Type B pancreatic cell (in vitro differentiated cells): ENCODE results near the gene UBC. TPM values are rescaled to one million over a fixed set of nuclear protein-coding genes. Genes with fewer than 3 reads are reported as not detected.
A peak's percentile ranks its signal among the peaks of the same experiment; 100 is the strongest.

Experiments
- DNase-seq: peaks from one replicate; pipeline ENCODE4 v3.0.0; 2021; ENCODE audit warnings: mixed read lengths; ENCODE audit not compliant: unreplicated experiment; ENCODE audit errors: extremely low spot score
- H3K27ac Mint-ChIP-seq: 2 replicates; pipeline ENCODE4 v1.8.0; 2021; ENCODE audit warnings: mild to moderate bottlenecking, mixed read lengths
- H3K27me3 Mint-ChIP-seq: 2 replicates; pipeline ENCODE4 v1.8.0; 2021; ENCODE audit warnings: mixed read lengths
- H3K36me3 Mint-ChIP-seq: 2 replicates; pipeline ENCODE4 v1.8.0; 2021; ENCODE audit warnings: mixed read lengths
- H3K4me1 Mint-ChIP-seq: one replicate; pipeline ENCODE4 v1.8.0; 2021; ENCODE audit warnings: mixed read lengths; ENCODE audit not compliant: unreplicated experiment
- H3K4me3 Mint-ChIP-seq: 2 replicates; pipeline ENCODE4 v1.8.0; 2021; ENCODE audit warnings: mild to moderate bottlenecking, mixed read lengths
- H3K9me3 Mint-ChIP-seq: 2 replicates; pipeline ENCODE4 v1.8.0; 2021; ENCODE audit warnings: mixed read lengths
- total RNA-seq: library from RNA; stranded (reverse); gene quantifications from 2 replicates; pipeline ENCODE4 v1.2.1, GENCODE V29; 2021; ENCODE audit warnings: low replicate concordance
- TF ChIP-seq, protein P1 (sequence below): fragments of 200-600 bp; sonication (generic); conservative IDR thresholded peaks from 2 replicates; pipeline ENCODE4 v1.5.0; 2021; ENCODE audit warnings: antibody characterized with exemption, mild to moderate bottlenecking

UBC gene
- total RNA-seq, 1 donor from 2014 or later: 761 TPM

DNA sequence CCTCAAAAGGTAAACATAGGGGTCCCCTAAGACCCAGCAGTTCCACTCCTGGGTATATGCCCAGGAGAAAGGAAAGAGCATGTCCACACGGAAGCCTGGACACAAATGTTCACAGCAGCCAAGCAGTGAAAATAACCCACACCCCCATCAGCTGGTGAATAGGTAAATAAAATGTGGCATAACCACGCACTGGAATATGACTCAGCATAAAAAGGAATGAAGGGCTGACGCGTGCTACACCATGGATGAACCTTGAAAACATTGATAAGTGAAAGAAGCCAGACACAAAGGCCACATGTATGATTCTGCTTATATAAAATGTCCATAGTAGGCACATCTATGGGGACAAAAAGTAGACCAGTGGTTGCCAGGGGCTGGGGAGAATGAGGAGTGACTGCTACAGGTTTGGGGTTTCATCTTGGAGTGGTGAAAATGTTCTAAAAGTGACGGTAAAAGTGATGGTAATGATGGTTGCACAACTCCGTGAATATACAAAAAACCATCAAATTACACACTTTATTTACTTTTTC lies 47.0 kb downstream of the UBC start:
- Mint-ChIP-seq H3K4me3 (no peak overlapping the region), H3K27ac (no peak overlapping the region), H3K9me3 (no peaks in the 10 kb centered on the region), H3K27me3 (peaks cover 5% of the 10 kb centered on the region), H3K4me1 (peaks cover 25% of the 10 kb centered on the region), H3K36me3 (no peaks in the 10 kb centered on the region)
- no peak for DNase-seq
- TF ChIP-seq, protein P1, sequence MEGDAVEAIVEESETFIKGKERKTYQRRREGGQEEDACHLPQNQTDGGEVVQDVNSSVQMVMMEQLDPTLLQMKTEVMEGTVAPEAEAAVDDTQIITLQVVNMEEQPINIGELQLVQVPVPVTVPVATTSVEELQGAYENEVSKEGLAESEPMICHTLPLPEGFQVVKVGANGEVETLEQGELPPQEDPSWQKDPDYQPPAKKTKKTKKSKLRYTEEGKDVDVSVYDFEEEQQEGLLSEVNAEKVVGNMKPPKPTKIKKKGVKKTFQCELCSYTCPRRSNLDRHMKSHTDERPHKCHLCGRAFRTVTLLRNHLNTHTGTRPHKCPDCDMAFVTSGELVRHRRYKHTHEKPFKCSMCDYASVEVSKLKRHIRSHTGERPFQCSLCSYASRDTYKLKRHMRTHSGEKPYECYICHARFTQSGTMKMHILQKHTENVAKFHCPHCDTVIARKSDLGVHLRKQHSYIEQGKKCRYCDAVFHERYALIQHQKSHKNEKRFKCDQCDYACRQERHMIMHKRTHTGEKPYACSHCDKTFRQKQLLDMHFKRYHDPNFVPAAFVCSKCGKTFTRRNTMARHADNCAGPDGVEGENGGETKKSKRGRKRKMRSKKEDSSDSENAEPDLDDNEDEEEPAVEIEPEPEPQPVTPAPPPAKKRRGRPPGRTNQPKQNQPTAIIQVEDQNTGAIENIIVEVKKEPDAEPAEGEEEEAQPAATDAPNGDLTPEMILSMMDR: no peak

- Mint-ChIP-seq H3K4me1 (peaks cover 24% of the 10 kb centered on the region), H3K27ac (peak overlapping the region; percentile 1), H3K4me3 (no peak overlapping the region)
Measured at GRCh38 chr12:124866883-124867400, 47.5 kb downstream of the UBC start.

GRCh38 chr12:124866195-124866882 lies 48.1 kb downstream of the UBC start:
- Mint-ChIP-seq H3K27me3 (peaks cover 10% of the 10 kb centered on the region), H3K9me3 (no peaks in the 10 kb centered on the region), H3K4me1 (peaks cover 21% of the 10 kb centered on the region), H3K4me3 (peak overlapping the region; percentile 63), H3K27ac (peak overlapping the region; percentile 1), H3K36me3 (no peaks in the 10 kb centered on the region)
- DNase-seq: no peak
- TF ChIP-seq, protein P1: no peak

More at GRCh38 chr12:124866883-124867400, 47.5 kb downstream of the UBC start:
- Mint-ChIP-seq H3K9me3 (no peaks in the 10 kb centered on the region), H3K36me3 (no peaks in the 10 kb centered on the region), H3K27me3 (peaks cover 5% of the 10 kb centered on the region)
- TF ChIP-seq, protein P1: no peak
- DNase-seq: no peak

GRCh38 chr12:124865728-124866127 lies 48.7 kb downstream of the UBC start:
- Mint-ChIP-seq H3K27me3 (peaks cover 10% of the 10 kb centered on the region), H3K4me3 (no peak overlapping the region), H3K36me3 (no peaks in the 10 kb centered on the region), H3K4me1 (peaks cover 21% of the 10 kb centered on the region), H3K27ac (no peak overlapping the region), H3K9me3 (no peaks in the 10 kb centered on the region)
- TF ChIP-seq, protein P1: no peak
- no peak for DNase-seq

DNA sequence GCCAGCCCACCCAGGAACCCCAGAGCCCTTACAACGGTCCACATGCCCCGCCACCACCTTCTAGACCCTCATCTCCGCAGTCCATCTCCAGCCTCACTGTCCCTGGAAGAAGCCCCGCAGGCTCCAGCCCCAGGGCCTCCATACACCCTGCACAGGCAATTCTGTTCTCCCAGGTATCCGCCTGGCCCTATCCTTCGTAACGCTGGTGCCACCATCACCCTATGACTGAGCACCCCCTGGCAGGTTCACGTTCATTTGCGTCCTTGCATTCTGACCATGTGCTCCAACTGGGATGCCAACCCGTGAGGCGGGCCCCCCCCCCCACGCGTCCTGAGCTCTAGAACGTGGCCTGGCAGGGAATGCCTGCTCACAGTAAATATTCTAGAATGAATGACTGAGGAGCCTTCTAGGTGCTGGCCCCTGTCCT lies 50.1 kb downstream of the UBC start:
- TF ChIP-seq, protein P1: no peak
- H3K27ac Mint-ChIP-seq: peak overlapping the region; percentile 83
- peak overlapping the region; percentile 81 for H3K4me3 Mint-ChIP-seq
- H3K9me3 Mint-ChIP-seq: no peaks in the 10 kb centered on the region
- H3K36me3 Mint-ChIP-seq: no peaks in the 10 kb centered on the region
- peaks cover 19% of the 10 kb centered on the region for H3K4me1 Mint-ChIP-seq
- no peak for DNase-seq
- H3K27me3 Mint-ChIP-seq: peaks cover 10% of the 10 kb centered on the region
